Activated naive CD8-positive, alpha-beta T cell treated with anti-CD3 and anti-CD28 coated beads, Interleukin-2, amount 50 U/mL, for 16 hours (primary cell): Measurements from ENCODE around the gene CDK6.

Experiments
- DNase-seq: peaks from one replicate; pipeline ENCODE4 v3.0.0-alpha.2; 2020; ENCODE audit warnings: low read depth, low spot score

The CDK6 gene

DNA sequence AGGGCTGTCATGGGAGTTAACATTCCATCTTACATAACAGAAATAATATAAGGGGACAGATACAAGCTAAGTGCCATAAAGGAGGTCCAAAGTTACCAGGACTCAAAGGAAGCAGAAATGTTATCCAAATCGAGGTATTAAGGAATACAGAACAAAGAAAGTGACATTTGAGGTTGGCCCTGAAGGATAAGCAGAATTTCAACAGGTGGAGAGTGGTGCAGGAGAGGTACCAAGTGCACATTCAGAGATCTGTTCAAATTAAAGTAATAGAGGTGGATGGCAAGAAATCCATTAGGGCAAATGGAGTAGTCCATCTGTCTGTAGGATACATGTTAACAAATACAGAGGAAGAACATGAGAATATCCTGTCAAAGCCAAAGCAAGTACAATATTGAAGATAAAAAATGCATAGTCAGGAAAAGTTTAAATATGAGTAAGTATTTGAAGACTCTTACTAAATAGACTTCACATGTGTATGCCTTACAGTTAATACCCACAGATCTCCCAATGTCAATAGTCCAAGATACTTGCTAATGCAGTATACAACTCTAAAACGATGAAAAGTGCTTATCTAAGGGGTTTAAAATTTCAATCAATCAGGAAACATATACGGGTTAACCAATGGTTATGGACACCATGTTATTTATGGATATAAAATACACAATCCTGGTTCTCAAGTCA, 10.0 kb downstream of the CDK6 start:
- no peak for DNase-seq

GRCh38 chr7:92824901-92825480, 11.4 kb downstream of the CDK6 start:
- DNase-seq = no peak

GRCh38 chr7:92824450-92824849, 11.9 kb downstream of the CDK6 start:
- DNase-seq = no peak

DNA sequence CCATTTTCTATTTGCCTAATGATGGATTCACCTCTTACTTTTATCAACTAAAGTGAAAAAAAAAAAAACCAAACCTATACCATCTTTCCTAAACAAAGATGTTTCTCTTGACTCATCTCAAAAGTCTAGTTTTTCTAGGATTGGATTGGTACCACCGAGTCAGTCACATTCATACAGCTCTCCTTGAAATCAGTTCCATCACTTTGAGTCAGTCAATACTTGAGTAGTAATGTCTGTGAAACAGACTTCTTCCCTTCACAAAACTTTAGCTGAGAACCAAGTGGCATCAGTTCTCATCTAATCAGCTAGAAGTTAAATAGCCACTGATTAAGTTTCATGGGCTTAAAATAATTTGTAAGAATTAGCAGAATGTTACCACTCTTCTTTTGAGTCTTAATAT, 13.3 kb downstream of the CDK6 start:
- no peak for DNase-seq

DNA sequence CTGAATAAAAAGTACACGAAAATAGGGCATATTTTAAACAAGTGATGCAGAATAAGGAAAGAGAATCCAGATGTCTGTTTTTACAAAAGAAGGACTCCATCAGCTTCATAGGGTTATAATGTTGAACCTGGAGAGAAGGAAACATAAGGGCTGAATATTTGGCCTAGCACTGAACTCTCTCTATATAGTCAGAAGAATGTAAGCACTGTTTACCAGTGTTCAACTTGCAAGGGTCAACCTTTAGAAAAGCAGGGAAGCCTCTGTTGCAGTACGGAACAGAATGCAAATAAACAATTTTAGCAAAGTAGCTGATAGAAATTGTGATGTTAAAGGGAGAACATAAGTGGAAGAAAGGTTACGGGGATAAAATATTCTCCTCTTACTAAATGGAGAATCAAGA, 16.2 kb downstream of the CDK6 start:
- DNase-seq = no peak

DNA sequence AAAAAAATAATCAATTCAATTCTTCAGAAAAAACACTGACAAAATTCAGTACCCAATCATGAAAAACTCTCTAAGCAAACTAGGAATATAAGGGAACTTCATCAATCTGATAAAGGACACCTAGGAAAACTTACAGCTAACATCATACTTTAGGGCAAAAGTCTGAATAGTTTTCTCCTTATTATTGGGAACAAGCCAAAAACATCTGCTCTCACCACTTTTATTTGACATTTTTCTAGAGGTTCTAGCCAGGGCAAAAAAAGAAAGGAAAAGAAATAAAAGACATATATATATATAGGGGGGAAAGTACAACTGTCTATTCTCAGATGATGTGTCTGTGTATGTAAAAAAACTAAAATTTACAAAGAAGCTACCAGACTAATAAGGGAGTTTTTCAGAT, 19.0 kb downstream of the CDK6 start:
- no peak for DNase-seq

- no peak for DNase-seq
These were observed 21.0 kb downstream of the CDK6 start for GRCh38 chr7:92815412-92815811.

GRCh38 chr7:92813390-92814024, 22.9 kb downstream of the CDK6 start:
- DNase-seq = no peak

GRCh38 chr7:92811158-92811557, 25.2 kb downstream of the CDK6 start:
- no peak for DNase-seq

GRCh38 chr7:92809760-92810573, 26.4 kb downstream of the CDK6 start:
- no peak for DNase-seq

- no peak for DNase-seq
These were observed 27.0 kb downstream of the CDK6 start for GRCh38 chr7:92809397-92809759.

DNA sequence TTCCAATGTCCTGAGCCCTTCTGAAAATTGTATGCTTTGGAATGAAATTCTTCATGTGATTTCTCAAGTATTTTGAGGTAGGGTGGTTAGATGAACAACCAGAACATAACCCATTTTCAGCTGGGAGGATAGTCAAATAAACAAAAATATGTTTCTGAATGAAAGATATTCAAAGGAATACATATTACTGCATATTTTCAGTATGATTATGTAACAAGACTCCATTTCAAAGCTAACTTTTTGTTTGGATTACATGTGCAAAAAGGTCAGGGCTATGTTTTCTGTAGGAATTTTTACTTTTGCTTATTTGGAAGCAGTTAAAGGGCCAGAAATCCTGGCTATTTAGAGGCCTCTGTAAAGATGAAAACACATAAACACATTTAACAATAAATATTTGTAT, 27.7 kb downstream of the CDK6 start:
- DNase-seq = no peak

- no peak for DNase-seq
These were observed 28.4 kb downstream of the CDK6 start for GRCh38 chr7:92808006-92808405.

GRCh38 chr7:92806496-92806895, 29.9 kb downstream of the CDK6 start:
- DNase-seq = no peak

DNA sequence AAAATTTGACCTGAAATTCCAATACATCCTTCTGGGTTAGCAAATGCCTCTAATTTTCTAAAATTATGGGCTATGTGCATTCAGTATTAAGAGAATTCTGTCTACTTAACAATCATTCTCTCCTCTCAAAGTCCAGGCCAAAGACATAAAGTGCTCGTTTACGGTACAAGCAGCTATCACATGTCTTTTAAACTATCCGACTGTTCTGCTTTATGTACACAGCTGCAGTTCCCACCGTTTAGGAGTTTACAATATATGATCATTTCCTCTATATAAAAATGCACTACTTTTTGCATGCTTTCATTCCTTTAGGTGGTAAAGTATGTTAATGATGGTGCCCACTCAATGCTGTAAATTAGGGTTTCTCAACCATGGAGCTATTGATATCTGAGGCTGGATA, 34.0 kb downstream of the CDK6 start:
- no peak for DNase-seq

DNA sequence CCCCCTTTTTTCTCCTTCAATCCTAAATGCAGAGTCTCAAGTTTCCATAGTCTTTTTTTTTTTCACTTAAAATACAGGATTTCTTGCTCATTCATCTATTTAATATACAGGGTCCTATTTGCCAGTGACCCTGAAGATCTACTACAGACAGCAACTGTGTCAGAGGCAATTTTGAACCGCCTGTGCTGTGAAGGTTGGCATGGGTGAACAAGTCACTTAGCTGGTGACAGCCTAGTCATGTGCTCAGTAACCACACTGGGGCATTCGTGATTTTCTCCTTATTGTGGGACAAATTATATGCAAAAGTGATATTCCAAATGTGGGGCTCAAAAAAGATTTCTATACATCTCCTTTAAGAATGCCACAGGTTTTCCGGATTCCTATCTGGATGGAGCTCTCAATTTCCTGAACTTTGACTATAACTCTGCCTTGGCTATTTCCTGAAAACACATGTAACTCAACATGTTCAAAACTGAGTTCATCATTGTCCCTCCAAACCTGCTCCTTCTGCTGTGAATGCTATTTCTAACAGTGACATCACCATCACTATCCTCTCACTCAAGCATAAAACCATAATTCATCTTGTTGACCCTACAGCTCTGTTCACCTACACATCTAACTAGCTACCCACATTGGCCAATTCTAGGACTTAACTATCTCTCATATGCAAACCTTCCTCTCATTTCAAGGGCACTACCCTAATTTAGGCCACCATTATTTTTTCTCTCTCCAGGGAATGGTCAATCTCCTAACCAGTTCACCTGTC, 36.7 kb downstream of the CDK6 start:
- no peak for DNase-seq

DNA sequence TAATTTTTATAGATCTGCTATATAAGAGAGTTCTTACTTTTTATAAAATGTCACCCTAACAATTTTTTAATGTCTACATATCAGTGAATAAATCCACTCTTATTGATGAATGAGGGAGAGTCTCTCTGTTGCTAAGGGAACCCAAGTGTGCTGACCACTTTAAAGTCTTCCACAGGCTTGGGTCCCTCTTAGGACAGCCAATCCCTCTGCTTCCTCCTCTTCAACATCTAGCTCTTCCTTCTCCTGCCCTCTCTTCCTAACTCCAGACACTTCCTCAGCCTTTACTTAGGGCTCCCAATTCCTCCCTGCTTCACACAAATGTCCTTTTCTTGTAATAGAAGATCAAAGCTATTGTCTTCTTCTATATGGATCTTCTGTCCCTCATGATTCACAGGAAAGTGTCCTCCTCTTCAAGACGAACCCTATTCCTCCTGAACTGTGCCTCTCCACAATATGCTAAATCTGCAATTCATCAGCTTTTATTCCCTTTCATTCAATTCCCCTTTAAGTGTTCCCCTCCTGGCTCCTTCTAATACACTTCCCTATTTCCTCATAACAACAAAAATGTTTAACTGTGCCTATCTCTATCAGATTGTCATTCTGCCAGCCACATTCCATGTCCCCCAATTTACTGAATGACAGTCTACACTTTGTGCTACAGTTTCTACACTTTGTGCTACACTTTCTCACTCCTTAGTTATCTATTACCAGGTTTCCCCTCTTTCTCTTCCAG, 37.7 kb downstream of the CDK6 start:
- DNase-seq = no peak

DNA sequence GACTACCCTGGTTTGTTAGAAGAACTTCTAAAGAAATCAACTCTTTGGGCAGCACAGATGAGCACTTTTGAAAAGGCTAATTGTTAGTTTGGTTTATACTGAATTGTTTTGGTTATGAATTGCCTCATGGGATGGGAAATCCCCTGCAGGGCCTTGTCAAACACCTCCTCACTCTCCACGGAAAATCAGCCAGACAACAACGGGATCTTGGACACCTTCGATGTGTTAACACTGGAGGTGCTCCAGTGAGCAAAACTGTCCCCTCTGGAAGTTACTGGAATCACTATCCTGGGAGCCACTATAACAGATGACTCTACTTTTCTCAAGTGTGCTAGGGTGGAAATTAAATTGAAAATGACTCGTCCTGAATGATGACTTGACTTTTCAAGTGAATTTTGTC, 38.7 kb downstream of the CDK6 start:
- DNase-seq = no peak

- DNase-seq = no peak
These were observed 39.1 kb downstream of the CDK6 start for GRCh38 chr7:92797284-92797683.

GRCh38 chr7:92794831-92795230, 41.5 kb downstream of the CDK6 start:
- DNase-seq = no peak

DNA sequence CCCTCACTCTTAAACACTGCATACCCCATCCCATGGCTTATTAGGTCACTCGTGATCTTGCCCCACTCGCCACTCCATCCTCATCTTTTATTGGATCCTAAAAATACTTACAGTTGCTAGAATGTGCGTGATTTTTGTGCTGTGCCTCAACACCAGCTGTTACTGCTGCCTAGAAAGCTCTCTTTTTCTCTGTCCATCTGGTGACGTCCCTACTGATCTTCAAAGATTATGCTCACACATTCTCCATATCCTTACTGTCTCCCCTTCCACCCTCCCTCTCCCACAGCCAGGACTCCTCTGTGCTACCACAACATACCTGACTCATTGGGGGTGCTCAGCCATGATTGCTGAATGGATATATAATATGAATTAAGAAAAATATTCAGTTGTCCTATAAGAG, 42.0 kb downstream of the CDK6 start:
- no peak for DNase-seq
